ENCODE measurements around the gene CFAP65.

CFAP65 gene

DNA sequence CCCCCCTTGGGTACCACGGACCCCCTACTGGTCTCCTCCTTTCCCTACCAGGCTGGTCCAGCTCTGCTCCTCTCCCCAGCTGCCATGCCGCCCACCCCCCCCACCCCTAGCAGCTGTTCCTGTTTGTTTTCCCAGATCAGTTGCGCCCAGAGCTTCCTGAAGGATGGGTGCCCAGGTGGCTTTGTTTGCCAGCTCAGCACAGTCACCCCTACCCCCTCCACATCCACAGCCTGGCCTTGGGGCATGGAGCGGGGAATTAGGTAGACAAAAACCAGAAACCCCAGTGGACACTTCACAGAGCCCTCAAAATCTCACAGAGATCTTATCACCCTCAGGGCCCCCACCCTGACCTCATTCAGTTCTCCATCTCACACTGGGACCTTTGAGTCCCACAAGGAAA is 44.4 kb downstream of the CFAP65 start:
- no peak overlapping the region for H3K4me3 ChIP-seq (ENCODE audit: low read length)
- TF ChIP-seq, protein P1, sequence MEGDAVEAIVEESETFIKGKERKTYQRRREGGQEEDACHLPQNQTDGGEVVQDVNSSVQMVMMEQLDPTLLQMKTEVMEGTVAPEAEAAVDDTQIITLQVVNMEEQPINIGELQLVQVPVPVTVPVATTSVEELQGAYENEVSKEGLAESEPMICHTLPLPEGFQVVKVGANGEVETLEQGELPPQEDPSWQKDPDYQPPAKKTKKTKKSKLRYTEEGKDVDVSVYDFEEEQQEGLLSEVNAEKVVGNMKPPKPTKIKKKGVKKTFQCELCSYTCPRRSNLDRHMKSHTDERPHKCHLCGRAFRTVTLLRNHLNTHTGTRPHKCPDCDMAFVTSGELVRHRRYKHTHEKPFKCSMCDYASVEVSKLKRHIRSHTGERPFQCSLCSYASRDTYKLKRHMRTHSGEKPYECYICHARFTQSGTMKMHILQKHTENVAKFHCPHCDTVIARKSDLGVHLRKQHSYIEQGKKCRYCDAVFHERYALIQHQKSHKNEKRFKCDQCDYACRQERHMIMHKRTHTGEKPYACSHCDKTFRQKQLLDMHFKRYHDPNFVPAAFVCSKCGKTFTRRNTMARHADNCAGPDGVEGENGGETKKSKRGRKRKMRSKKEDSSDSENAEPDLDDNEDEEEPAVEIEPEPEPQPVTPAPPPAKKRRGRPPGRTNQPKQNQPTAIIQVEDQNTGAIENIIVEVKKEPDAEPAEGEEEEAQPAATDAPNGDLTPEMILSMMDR (conservative IDR thresholded peaks at IDR 0.05; ENCODE audit: low read length), result no peak
- no peak for DNase-seq (ENCODE audit: low read depth)

DNA sequence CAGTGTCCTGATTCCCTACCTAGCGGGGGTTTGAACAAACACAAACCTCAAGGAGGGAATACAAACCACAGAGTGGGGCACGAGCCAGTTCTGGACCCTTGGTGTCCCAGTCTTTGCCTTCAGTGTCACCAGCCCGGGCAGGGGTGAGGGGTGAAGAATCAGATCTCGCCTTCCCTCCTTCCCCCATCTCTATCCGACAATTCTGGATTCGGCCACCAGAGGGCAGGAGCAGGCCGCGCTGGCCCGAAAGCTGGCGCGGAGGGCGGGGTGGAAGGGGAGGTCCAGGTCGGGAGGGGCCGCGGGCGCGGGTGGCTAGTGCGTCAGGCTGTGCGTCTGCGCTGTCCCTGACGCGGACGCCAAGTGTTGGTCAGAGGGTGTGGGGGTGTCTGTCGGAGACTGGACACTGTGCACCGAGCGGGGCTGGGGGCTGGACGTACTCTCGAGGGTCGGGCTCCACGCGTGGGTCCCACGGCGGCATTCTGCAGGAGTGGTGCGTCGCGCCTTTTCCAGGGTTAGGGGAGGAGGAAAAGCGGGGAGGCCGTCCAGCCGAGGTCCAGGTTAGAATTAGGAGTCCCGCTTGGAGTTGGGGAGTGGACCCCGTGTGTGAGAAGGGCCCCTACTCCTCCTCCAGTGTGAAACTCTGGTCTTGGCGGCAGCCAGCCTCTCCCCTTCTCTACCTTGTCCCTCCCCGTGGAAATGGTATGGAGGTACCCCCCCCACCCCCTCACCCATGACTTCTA is 45.2 kb downstream of the CFAP65 start:
- TF ChIP-seq, protein P1 (conservative IDR thresholded peaks at IDR 0.05; ENCODE audit: low read length), result peak; percentile 78
- peak overlapping the region; percentile 41 for H3K4me3 ChIP-seq (ENCODE audit: low read length)
- DNase-seq (ENCODE audit: low read depth), result peak; percentile 68

DNA sequence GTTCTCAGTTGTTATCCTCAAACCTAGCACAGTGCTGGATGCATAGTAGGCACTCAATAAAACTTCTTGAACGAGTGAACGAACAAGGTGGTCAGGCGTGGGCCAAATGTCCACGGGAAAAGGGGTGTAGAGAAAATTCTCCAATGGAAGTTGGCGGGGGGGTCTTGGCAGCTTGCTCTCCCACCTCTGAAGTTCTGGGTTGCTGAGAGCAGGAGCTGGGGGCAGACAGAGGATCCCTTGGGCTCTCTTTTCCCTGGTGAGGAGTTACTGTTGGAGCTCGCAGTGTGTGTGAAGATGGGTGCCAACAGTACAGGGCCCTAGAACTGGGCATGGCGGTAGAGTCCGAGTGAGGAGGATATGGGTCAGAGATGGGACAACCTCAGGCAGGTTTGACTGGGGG is 45.8 kb downstream of the CFAP65 start:
- no peak for DNase-seq (ENCODE audit: low read depth)
- TF ChIP-seq, protein P1 (conservative IDR thresholded peaks at IDR 0.05; ENCODE audit: low read length), result no peak
- no peak overlapping the region for H3K4me3 ChIP-seq (ENCODE audit: low read length)

DNA sequence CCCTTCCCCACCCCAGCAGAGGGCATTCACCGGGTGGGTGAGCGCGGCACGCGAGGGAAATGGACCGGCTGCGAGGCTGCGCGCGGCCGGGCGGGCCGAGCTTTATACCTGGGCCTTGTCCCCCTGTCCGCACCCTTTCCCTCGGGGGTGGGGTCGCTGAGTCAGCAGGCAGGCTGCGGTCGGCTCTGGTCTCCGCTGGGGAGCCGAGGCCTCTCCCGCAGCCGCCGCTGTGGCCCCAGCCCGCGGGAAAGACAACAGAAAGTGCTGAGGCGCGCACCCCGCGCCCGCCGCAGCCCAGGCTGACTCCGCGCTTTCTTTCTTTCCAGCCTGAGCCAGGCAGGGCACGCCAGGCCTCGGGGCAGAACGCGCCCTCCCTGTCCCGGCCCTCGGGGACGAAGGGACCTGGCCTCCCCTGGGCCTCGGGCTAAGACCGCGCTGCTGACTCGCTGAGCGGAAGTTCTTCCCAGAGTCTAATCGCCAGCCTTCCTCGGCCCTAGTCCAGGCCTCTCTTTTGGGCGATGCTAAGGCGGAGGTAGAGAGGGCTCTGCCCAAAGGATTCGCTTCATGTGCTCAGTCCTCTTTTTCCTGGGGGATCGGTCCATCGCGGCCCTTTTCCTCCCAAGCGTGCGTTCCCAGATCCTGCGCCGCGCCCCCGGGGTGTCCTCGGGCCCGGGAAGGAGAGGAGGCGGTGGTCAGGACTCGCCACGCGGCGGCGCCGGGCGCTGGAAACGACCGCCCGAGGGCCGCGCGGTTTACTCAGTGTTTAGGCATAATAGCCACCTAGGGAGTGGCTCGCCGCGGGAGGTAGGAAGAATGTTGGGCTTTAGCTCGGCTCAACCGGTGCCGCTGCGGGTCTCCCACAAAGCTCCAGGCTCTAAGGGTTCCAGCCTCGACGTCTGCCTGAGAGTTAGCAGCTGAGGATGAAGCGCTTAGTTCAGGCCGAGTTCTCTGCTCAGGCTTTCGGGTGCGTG is 47.7 kb downstream of the CFAP65 start, which contains the start of gene CRYBA2:
TSS of gene CRYBA2 (minus strand) at position 78 of the 971 bp plus-strand sequence. CDS start 246 bp downstream, outside the sequence.
- no peak for DNase-seq (ENCODE audit: low read depth)
- H3K4me3 ChIP-seq (ENCODE audit: low read length), result peak within 1 kb of the TSS; percentile 34
- TF ChIP-seq, protein P1 (conservative IDR thresholded peaks at IDR 0.05; ENCODE audit: low read length), result no peak

DNA sequence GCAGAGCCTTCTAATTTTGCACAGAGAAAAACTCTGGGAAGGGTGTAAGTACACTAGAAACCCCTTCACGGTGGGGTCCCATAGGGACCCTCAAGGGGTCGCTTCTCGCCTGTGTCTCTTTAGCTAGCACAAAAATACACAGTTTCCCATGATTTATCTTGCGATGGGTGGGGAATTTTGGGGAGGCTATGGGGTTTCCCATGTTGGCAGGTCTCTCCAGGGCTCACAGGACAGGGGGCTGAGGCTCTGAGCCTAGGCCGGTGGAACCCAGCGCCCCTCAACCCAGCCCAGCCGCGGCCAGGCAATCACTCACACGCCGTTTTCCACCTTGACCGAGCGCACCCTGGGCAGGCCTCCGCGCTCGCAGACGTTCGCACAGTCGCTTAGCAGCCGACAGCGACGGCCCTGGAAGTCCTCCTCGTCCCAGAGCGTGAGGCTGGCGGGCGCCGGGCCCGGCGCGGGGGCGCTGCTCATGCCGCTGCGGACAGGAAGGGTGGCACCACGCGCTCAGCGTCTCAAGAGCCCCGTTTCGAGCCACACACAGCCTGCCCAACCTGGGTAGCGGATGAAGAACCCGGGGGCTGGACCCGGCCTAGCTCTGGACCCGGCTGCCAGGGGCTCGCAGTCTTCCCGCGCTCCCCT is 48.5 kb downstream of the CFAP65 start:
- no peak for DNase-seq (ENCODE audit: low read depth)
- H3K4me3 ChIP-seq (ENCODE audit: low read length), result no peak overlapping the region; the same call in 1 of the 2 replicates

DNA sequence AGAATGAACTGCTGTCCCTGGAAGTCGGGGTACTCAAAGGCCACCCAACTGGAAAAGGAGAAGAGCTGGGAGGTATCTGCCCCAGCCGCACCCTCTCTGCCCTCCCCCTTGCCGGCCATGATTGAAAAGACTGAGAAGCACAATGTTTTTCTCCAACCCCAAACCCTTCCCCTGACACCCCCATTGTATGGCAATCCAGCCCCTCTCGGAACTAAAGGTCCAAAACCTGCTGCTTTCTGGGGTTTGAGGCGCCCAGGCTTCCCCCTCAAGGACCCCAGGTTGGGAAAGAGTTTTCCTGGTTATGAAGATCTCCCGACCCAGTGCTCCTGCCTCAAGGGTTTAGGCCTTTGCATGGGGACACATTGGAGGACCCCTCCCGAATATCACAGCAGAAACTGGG is 49.1 kb downstream of the CFAP65 start:
- no peak overlapping the region for H3K4me3 ChIP-seq (ENCODE audit: low read length)
- TF ChIP-seq, protein P1 (conservative IDR thresholded peaks at IDR 0.05; ENCODE audit: low read length), result no peak
- no peak for DNase-seq (ENCODE audit: low read depth)

More for the DNA sequence above, 48.5 kb downstream of the CFAP65 start:
- TF ChIP-seq, protein P1 (conservative IDR thresholded peaks at IDR 0.05; ENCODE audit: low read length), result no peak

All from AG10803 (cell line).